Caco-2 (cell line): ENCODE measurements around the gene ATP10B. TPM values are rescaled to one million over a fixed set of nuclear protein-coding genes. Genes with fewer than 3 reads are reported as not detected.

Experiments
- BruUV-seq: library from RNA; stranded (reverse); fragments of 400-500 nt; replicated peaks from 2 replicates; lab custom pipeline; 2021; lab: Mats Ljungman, UMichigan
- CTCF ChIA-PET: fragments of 300-600 bp; sonication (Branson Sonifier 250); formaldehyde crosslinking; loops from one replicate; lab custom pipeline; 2022; ENCODE audit warnings: antibody characterized with exemption; lab: Charles Lee
- POLR2A ChIA-PET: fragments of 300-600 bp; sonication (Branson Sonifier 250); formaldehyde crosslinking; loops from one replicate; lab custom pipeline; 2022; ENCODE audit warnings: antibody characterized with exemption; lab: Charles Lee
- DNase-seq, 2 experiments: peaks; one replicate each; pipeline versions ENCODE4 v3.0.0 to v3.0.0-alpha.2; 2020 to 2022
- H3K27me3 ChIP-seq: replicated peaks from 2 replicates; pipeline ENCODE4 v1.6.0; 2011; ENCODE audit warnings: low read length; ENCODE audit not compliant: control insufficient read depth, insufficient read depth
- H3K36me3 ChIP-seq: 2 replicates; pipeline ENCODE4 v1.5.1; 2011; ENCODE audit warnings: low read length; ENCODE audit not compliant: control insufficient read depth, insufficient read depth
- H3K4me1 ChIP-seq: fragments of 250-450 bp; sonication (Bioruptor Pico); 2 replicates; pipeline ENCODE4 v1.5.1; 2020; ENCODE audit warnings: mild to moderate bottlenecking
- H3K4me3 ChIP-seq: 2 replicates; pipeline ENCODE4 v1.5.1; 2011; ENCODE audit warnings: low read depth, mild to moderate bottlenecking, control low read depth, low read length
- H3K9me3 ChIP-seq: fragments of 250-450 bp; sonication (Bioruptor Pico); 2 replicates; pipeline ENCODE4 v1.5.1; 2020; ENCODE audit warnings: mild to moderate bottlenecking, moderate library complexity
- H3K27ac Mint-ChIP-seq: one replicate; pipeline ENCODE4 v1.8.0; 2022; ENCODE audit warnings: mixed read lengths; ENCODE audit not compliant: unreplicated experiment
- H3K27me3 Mint-ChIP-seq: one replicate; pipeline ENCODE4 v1.8.0; 2022; ENCODE audit warnings: mixed read lengths; ENCODE audit not compliant: insufficient read depth, unreplicated experiment
- H3K36me3 Mint-ChIP-seq: one replicate; pipeline ENCODE4 v1.8.0; 2022; ENCODE audit warnings: mild to moderate bottlenecking, mixed read lengths; ENCODE audit not compliant: insufficient read depth, unreplicated experiment
- H3K4me1 Mint-ChIP-seq: one replicate; pipeline ENCODE4 v1.8.0; 2022; ENCODE audit warnings: low read depth, mixed read lengths; ENCODE audit not compliant: unreplicated experiment
- H3K4me3 Mint-ChIP-seq: one replicate; pipeline ENCODE4 v1.8.0; 2022; ENCODE audit warnings: mild to moderate bottlenecking, moderate library complexity, mixed read lengths; ENCODE audit not compliant: unreplicated experiment
- H3K9me3 Mint-ChIP-seq: one replicate; pipeline ENCODE4 v1.8.0; 2022; ENCODE audit warnings: mixed read lengths; ENCODE audit not compliant: unreplicated experiment
- intact Hi-C: fragments of 100-400 bp; cut with micrococcal nuclease; formaldehyde crosslinking; loops from one replicate; pipeline ENCODE4 v1.10.0; 2022; ENCODE audit not compliant: unreplicated experiment
- total RNA-seq: library from RNA; stranded (reverse); gene quantifications from 2 replicates; pipeline ENCODE4 v1.2.3, GENCODE V29; 2022
- TF ChIP-seq, protein P1 (sequence below), 2 experiments: fragments of 200-600 bp in 1 of 2; IDR thresholded peaks; 1 replicate in 1 of 2; 2 replicates in 1 of 2; pipeline versions ENCODE4 v1.5.1 to v1.8.0; 2011 to 2022; ENCODE audit warnings: antibody characterized with exemption in 1 of 2, control low read depth in 1 of 2, inconsistent platforms in 1 of 2, low read depth in 1 of 2, low read length in 1 of 2, mild to moderate bottlenecking in 1 of 2, moderate library complexity in 1 of 2; ENCODE audit not compliant: insufficient read depth in 1 of 2, severe bottlenecking in 1 of 2, unreplicated experiment in 1 of 2

Gene ATP10B
- total RNA-seq, 1 experiment from 2014 or later = 0.43 TPM

DNA sequence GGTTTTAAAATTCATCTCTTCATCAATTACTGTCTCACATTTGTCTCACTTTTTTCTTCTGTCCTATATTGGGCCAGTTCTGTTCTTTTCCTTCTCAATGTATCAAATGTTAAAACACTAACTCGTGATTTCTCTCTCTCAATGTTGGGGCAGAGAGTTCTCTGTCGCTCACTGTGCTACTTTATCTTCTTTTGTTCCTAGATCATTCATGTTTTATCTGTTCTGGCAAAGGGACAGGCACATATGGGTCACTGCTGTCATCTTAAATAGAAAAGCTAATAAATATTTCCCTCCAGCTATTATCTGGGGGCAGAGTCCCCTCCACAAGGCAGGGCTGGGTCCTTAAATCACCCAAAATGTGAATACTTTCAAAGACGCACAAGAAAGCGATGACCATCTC, 216.3 kb downstream of the ATP10B start:
- no peak overlapping the region for H3K4me3 Mint-ChIP-seq
- peaks cover 10% of the 10 kb centered on the region for H3K9me3 Mint-ChIP-seq
- BruUV-seq = no TSS peak
- H3K9me3 ChIP-seq = no peaks in the 10 kb centered on the region
- no peak overlapping the region for H3K27ac Mint-ChIP-seq
- H3K4me1 Mint-ChIP-seq = peaks cover 20% of the 10 kb centered on the region
- intact Hi-C loops = loop anchor here (10.0 kb wide), 1 partner anchor 201 kb away; no protein-coding TSS in a partner anchor
- peaks cover 12% of the 10 kb centered on the region; the same call in 1 of the 2 replicates for H3K4me1 ChIP-seq
- POLR2A ChIA-PET = no interaction called here
- no peak for DNase-seq
- no peaks in the 10 kb centered on the region for H3K27me3 Mint-ChIP-seq
- CTCF ChIA-PET = no interaction called here
- no peaks in the 10 kb centered on the region for H3K36me3 ChIP-seq
- no peaks in the 10 kb centered on the region for H3K36me3 Mint-ChIP-seq
- TF ChIP-seq, protein P1, sequence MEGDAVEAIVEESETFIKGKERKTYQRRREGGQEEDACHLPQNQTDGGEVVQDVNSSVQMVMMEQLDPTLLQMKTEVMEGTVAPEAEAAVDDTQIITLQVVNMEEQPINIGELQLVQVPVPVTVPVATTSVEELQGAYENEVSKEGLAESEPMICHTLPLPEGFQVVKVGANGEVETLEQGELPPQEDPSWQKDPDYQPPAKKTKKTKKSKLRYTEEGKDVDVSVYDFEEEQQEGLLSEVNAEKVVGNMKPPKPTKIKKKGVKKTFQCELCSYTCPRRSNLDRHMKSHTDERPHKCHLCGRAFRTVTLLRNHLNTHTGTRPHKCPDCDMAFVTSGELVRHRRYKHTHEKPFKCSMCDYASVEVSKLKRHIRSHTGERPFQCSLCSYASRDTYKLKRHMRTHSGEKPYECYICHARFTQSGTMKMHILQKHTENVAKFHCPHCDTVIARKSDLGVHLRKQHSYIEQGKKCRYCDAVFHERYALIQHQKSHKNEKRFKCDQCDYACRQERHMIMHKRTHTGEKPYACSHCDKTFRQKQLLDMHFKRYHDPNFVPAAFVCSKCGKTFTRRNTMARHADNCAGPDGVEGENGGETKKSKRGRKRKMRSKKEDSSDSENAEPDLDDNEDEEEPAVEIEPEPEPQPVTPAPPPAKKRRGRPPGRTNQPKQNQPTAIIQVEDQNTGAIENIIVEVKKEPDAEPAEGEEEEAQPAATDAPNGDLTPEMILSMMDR (IDR thresholded peaks at IDR 0.05; ENCODE audit: insufficient read depth in 1 of 2, low read depth in 1 of 2, low read length in 1 of 2, severe bottlenecking in 1 of 2, unreplicated experiment in 1 of 2) = no peak
- no peak overlapping the region for H3K4me3 ChIP-seq
- no peaks in the 10 kb centered on the region; the same call in 1 of the 2 replicates for H3K27me3 ChIP-seq

DNA sequence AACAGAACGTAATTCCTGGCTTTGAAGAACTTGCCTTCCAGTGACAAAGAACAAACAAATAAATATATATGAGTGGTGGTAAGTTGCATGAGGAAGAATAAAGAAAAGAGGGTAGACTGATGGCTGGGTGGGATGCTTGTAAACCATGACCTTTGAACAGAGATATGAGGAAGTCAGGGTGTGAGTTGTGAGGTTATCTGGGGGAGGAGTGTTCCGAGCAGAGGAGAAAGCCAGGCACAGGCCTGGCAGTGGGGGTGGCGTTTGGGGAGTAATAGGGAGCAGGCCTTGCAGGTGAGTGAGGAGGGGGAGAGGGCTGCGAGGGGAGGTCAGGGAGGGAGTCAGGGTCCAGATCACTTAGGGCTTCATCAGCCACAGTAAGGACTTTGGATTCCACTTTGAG, 217.0 kb downstream of the ATP10B start:
- H3K9me3 ChIP-seq = no peaks in the 10 kb centered on the region
- no peak for DNase-seq
- H3K27me3 ChIP-seq = no peaks in the 10 kb centered on the region; the same call in 1 of the 2 replicates
- peaks cover 12% of the 10 kb centered on the region; the same call in 1 of the 2 replicates for H3K4me1 ChIP-seq
- Mint-ChIP-seq H3K4me3 (no peak overlapping the region), H3K4me1 (peaks cover 20% of the 10 kb centered on the region), H3K36me3 (no peaks in the 10 kb centered on the region), H3K27ac (peak overlapping the region; percentile 49), H3K27me3 (peaks cover 2% of the 10 kb centered on the region), H3K9me3 (peaks cover 10% of the 10 kb centered on the region)
- intact Hi-C loops = loop anchor here (10.0 kb wide), 1 partner anchor 200 kb away; no protein-coding TSS in a partner anchor
- BruUV-seq = no TSS peak
- POLR2A ChIA-PET = no interaction called here
- H3K36me3 ChIP-seq = no peaks in the 10 kb centered on the region
- TF ChIP-seq, protein P1 (IDR thresholded peaks at IDR 0.05; ENCODE audit: insufficient read depth in 1 of 2, low read depth in 1 of 2, low read length in 1 of 2, severe bottlenecking in 1 of 2, unreplicated experiment in 1 of 2) = no peak
- no peak overlapping the region for H3K4me3 ChIP-seq
- CTCF ChIA-PET = no interaction called here

DNA sequence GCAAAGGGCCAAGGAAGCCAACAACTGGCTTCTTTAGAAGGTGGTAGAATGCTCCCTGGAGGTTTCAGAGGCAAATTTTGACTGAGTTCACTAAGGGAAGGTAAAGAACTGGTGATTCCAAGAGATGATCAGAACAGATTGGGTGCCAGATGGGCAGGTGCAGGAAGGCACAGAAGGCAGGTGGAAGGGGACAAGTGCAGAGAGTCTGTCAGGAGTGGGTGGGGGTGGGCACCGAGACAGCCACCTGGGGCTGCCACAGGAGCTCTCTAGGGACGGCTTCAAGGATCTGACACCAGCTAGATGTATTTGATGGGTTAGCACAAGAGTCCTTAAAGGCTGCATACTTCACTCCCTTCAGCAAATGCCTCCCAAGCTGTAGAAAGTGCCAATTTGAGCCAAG, 223.0 kb downstream of the ATP10B start:
- Mint-ChIP-seq H3K36me3 (no peaks in the 10 kb centered on the region), H3K27ac (no peak overlapping the region), H3K9me3 (no peaks in the 10 kb centered on the region), H3K4me1 (no peaks in the 10 kb centered on the region), H3K27me3 (peaks cover 11% of the 10 kb centered on the region), H3K4me3 (no peak overlapping the region)
- POLR2A ChIA-PET = no interaction called here
- TF ChIP-seq, protein P1 (IDR thresholded peaks at IDR 0.05; ENCODE audit: insufficient read depth in 1 of 2, low read depth in 1 of 2, low read length in 1 of 2, severe bottlenecking in 1 of 2, unreplicated experiment in 1 of 2) = no peak
- H3K4me3 ChIP-seq = no peak overlapping the region
- no peaks in the 10 kb centered on the region for H3K36me3 ChIP-seq
- no TSS peak for BruUV-seq
- intact Hi-C loops = no loop called here
- CTCF ChIA-PET = no interaction called here
- no peaks in the 10 kb centered on the region for H3K9me3 ChIP-seq
- H3K27me3 ChIP-seq = no peaks in the 10 kb centered on the region
- no peak for DNase-seq
- no peaks in the 10 kb centered on the region for H3K4me1 ChIP-seq
